HTERT RPE-1 (cell line): Measurements from ENCODE around the gene GH1.
"Not testable (repeated sequence)": the region's sequence is repeated elsewhere in the genome, so short reads cannot be mapped to it uniquely, and the experiment has no call there.

Source experiments
- in situ Hi-C: fragments of 300-500 bp; cut with MboI; formaldehyde crosslinking; loops from 4 replicates; pipeline ENCODE4 v1.14.3; 2020; ENCODE audit warnings: low sequenced_read_pairs

GH1 gene

DNA sequence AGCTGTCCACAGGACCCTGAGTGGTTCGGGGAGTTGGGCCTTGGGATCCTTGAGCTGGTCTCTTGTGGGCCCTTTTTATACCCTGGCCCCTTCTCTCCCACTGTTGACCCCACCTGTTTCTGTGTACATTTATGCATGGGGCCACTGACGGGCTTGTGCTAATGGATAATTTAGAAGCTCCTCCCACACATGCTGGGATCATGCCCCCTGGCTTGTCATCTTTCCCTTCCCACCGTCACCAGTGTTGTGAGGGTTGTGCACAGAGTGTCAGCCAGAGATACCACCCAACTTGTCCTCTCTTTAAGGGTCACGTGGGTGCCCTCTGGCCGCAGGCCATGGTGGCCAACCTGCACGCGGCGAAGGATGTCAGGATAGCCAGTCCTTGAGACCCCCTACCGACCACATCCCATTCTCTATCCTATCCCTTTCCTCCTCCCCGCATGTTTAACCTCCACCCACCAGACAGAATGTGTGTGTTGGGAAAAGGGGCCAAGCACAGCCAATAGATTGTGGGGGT lies at the start of gene GH1:
Gene GH1, minus strand, starts transcription at position 51 of the 517 bp plus-strand sequence. CDS start 63 bp downstream, outside the sequence.
- in situ Hi-C loops, result not testable (repeated sequence)

DNA sequence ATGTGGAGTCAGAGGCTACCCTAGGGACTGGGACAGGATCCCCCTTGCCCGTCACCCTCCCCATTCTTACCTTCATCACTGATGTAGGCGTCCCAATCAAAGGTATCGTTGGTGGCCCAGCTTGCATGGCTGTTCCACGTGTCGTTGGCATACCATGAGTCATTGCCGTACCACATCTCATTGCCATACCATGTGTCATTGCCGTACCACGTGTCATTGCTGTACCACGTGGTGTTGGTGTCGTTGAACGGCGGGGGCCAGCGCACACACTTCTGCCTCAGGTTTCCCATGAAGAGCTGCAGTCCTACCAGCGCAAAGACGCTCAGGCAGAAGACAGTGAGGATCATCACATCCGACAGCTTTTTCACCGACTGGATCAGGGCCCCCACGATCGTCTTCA lies 49.3 kb upstream of the GH1 start:
- in situ Hi-C loops, result no loop called here

DNA sequence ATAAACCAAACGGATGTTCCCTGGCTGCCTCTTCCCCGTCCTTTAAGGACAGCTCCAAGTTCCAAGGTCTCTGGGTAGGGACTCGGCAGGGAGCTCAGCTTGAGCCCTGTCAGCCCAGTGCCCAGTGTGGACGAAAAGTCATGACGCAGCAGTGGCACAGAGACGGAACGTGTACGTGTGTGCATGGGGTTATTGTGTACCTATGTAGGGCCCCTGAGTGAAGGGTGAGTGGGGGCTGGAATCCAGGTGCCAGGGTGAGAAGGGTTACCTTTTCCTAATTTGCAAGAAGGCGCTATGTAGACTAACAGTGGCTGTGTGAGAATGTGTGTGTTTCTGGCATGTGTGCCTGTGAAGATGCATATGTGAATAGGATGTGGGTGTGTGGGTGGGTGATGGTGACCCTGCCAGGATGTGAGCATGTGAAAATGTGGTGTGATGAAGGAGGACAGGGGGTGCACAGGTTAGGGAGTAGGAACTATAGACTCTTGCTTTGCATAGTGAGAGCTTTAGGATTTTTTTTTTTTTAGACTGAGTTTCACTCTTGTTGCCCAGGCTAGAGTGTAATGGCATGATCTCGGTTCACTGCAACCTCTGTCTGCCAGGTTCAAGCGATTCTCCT lies 48.1 kb upstream of the GH1 start:
- in situ Hi-C loops, result no loop called here

DNA sequence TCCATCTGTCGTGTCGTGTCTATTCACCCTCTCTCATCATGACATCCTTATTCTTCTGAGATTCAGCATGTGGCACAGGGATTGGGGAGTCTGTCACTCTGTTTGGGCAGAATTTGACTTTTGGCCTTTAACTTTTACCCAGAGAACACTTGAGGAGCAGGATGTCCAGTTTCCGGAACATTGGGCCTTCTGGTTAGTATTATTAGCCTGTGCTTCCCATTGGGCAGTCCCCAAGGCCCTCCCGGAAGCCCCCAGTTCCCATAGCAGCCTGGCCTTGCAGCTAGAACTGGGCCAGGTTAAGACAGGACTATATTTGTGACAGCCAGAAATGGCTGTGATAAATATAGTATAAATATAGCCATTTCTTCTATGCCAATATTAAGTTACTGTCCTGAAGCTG lies 44.5 kb upstream of the GH1 start:
- in situ Hi-C loops, result no loop called here

DNA sequence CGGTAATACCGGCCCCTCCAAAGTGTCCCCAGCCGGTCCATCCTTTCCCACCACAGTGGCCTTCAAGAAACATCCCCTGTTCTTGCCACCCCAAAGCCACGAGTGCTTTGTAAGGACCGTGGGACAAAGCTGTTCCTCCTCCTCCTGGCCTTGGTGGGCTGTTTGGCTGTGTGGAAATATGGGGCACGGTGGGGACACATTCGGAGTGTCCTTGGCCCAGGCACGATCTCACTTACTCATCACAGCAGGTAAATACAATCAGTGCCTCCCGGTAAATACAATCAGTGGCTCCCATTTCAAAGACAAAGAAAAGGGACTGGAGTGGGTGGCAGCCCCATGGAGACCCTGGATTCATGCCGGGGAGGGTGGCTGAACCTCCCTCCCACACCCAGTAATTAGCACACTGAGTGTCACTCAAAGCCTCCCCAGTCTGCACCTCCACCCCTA lies 43.7 kb upstream of the GH1 start:
- in situ Hi-C loops, result no loop called here

DNA sequence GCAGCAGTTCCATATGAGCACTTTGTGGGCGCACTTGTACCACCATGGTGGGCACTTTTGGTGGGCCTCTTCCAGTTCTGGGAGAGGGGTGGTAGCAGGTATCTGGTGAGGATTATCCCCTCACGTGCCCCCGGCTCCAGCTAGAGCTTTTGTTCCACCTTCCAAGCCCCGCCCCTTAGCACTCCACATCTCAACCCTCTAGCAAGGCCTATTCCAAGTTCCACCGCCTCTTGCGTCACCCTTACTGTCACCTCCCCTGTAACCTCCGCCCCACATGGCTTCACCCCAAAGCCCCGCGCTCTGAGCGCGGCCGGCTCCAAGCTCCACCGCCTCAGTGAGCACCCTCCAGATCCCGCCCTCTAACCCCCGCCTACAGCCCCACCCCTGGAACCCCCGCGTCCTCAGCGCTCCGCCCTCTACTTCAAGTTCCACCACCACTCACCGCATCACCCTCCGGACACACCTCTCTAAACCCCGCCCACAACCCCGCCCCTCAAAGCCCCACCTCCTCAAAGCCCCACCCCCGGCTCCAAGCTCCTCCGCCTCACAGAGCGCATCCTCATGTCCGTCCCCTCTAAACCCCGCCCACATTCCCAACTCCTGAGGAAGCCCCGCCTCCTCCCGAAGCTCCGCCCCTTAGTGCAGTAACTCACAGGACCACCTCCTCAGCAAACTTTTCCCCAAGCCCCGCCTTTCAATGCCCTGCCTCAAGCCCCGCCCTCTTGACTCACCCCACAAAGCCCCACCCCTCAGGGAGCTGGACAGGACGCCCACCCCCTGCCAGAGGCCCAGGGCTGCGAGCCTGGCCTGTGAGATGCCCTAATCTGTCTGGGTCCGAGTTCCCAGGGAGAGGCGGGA lies 42.9 kb upstream of the GH1 start:
- in situ Hi-C loops, result no loop called here

DNA sequence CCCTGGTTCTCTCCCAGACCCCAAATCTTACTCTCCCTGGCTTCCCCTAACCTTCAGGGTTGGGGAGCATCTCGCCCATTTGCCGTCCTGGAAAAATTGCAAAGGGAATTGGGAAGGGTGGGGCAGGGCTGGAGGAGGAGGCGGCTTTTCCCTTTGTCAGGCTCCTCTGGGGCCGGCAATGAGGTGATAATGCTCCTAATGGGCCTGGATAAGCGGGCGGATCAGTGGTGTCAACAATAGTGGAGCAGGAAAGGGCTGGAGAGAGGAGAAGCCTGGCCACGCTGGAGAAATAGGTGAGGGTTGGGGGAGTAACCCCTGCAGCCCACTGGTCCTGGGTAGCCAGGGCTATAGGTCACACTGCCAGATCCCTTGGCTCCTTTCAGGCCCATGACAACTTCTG lies 41.8 kb upstream of the GH1 start:
- in situ Hi-C loops, result no loop called here

DNA sequence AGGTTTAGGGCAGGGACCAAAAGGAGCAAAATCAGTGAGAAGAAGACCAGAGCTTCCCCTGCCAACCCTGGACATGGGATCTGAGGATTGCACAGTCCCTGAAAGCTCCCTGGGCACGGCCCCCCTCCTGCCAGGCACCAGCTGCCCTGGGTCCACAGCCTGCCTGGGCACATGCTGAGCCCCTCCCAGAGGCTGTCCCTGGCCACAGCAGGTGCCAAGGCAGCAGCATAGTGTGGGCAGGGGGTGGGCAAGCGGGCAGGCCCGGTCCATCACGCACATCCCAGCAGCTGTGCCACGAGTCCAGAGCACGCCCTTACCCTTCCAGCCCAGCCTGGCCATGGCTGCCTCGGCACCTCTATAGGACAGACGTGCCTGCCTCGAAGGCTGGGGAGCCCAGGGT lies 41.4 kb upstream of the GH1 start:
- in situ Hi-C loops, result no loop called here

DNA sequence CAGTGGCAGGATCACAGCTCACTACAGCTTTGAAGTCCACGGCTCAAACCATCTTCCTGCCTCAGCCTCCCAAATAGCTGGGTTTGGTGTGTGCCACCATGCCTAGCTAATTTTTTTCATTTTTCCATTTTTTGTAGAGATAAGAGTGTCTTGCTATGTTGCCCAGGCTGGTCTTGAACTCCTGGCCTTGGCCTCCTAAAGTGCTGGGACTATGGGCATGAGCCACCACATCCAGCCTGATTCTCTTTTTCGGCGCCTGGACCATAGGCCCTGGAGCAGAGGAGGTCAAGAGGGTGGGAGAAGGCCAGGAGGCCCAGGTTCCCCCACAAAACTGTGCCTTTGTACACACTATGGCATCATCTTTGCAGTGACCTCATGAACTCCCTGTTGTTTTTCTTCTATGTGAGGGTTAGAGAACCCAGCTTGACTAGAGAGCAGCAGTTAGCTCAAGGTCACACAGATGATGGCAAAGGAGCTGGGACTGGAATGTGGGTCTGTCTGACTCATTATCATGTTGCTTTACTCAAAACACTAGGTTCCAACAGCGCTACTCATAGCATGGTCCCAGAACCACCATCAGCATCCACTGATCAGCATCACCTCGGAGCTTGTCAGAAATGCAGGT lies 37.8 kb upstream of the GH1 start:
- in situ Hi-C loops, result no loop called here

DNA sequence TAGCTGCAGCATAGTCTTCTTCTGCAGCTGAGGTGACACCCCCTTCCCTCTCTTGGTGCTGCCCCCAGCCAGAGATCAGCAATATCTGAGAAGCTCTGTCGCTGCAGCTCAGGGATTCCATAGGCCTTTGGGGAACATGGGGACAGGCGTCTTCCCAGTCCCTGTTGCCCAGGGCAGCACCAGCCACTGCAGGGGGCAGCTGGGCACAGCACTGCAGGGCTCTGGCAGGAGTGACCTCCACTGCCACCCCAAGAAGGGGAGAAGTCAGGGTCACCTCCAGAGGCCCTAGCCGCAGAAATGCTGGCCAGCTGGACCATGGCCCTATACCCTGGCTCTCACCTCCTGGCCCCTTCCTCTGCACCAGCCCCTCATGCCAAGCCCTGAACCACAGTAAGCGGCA lies 37.2 kb upstream of the GH1 start:
- in situ Hi-C loops, result no loop called here

DNA sequence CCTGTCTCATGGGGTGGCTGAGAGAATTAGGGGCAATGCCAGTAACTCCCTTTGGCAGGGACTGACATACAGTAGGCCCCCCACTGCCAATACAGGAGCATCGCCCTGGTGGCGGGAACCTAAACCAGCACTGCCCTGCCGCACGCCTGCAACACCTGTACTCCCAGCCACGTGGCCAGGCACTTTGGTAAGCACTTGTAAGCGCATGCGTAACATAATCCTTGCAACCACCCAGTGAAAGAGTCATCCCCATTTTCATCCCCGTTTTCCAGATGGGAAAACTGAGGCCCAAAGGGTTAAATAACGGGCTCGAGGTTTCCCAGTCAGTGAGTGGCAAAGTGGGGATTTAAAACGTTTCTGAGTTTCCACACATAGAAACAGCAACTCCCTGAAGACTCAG lies 36.6 kb upstream of the GH1 start:
- in situ Hi-C loops, result no loop called here

DNA sequence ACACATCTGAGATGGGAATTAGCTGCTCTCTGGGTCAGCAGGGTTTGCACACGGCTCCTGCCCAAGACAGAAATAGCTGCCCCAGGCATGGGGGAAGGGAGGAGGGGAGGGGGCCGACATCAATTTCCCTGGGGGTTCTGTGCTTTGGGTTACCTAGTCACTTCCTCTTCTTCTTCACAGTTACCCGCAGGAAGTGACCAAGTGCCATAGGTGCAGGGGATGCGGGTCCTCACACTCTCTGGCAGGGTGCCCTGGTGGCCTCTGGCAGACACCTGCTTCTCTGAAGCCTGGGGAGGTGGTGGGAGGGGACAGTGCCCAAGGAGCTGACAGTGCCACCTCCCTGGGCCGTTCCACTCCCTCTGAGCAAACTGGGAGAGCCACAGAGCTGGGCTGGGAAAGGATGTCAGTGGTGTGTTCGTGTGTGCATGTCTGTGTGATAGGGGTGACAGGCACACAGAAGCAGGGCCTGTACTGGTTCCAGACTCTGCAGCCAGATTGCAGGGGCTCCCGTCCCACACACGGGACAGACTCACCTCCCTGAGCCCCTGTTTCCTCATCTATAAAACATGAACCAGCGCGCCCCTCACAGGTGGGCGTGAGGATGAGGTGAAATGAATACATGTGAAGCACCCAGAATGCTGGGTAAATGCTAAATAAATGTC lies 35.9 kb upstream of the GH1 start:
- in situ Hi-C loops, result no loop called here

DNA sequence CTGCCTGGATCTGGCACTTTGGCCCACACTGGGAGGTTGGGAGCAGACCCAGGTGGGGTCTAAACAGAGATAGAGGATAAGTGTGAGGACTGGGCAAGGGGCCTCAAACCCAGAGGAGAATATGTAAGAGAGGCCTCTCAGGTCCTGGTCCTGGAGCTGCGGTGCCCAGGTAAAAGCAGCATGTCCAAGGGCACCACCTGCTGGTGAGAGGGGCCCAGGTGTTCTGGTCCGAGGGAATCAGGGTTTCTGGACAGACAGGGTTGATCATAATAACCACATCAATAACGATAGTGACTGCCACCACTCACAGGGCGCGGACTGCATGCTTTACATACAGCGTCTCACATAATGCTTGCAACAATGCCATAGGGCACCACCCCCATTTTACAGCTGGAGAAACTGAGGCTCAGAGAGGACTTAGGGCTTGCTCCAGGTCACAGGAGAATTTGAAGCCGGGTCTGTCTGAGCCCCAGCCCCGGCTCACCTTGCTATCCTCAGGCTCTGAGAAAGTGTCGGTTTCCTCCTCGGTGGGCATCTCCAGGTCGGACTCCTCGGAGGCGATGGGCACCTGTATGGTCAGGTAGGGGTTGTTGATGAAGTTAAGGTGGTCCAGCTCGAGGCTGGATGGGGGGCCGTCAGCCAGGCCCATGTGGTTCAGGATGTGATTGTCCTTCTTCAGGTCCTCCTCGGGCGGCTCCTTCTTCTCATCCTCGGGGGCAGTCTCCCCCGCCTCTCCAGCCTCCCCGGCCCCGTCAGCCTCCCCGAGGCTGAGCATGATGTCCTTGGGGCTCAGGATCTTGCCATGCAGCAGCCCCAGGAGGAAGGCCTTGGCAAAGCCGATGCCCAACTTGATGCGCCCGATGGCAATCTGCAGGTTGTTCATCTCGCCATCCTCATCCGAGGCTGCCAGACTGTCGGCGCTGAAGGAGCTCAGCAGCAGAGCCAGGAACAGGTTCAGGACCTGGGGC lies 32.6 kb upstream of the GH1 start:
- in situ Hi-C loops, result no loop called here

DNA sequence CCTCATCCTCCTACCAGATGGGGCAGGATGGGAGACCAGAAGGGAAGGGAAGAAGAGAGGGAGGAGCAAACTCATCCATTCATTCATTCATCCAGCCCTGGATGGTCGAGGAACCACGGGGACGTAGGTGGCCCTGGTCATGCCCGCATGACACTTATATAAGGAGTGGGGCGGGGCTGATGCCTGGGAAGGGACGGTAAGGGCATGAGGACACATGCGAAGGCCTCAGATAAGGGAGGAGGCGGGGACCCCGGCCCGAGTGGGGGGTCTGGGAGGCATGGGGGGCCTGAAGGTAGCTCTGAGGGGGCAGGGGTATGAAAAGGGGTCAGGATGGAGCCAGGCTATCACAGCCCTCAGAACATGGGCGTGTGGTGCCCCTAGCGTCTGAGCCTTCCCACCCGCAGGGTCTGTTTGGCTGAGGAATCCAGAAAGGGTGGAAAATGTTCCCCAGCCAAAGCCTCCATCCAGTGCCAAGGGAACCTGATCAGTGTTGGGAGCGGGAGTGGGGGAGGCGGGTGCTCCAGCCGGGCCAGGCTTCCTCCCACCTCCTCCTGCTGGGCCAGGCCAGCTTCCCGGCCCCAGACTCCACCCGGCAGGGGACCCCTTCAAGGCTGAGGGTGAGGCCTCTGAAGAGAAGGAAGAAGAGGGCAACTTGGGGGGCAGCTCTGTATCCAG lies 31.1 kb upstream of the GH1 start:
- in situ Hi-C loops, result no loop called here

DNA sequence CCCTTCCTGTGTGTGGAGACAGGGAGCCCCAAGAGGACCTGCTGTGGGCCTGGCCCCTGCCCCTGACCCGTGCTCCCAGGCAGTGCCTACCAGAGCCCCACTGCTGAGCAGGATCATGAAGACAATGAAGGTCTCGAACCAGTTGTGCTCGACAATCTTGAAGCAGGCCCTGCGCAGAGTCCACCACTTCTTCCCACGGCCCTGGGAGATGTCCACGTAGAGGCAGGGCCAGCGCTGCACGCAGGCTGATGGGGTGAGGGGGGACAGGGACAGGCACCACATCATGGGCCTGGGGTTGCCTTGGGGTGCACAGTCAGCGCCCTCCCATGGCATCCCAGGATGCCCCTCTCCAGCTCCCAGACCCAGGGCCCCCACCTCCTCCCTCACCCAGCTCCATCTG lies 29.9 kb upstream of the GH1 start:
- in situ Hi-C loops, result no loop called here

DNA sequence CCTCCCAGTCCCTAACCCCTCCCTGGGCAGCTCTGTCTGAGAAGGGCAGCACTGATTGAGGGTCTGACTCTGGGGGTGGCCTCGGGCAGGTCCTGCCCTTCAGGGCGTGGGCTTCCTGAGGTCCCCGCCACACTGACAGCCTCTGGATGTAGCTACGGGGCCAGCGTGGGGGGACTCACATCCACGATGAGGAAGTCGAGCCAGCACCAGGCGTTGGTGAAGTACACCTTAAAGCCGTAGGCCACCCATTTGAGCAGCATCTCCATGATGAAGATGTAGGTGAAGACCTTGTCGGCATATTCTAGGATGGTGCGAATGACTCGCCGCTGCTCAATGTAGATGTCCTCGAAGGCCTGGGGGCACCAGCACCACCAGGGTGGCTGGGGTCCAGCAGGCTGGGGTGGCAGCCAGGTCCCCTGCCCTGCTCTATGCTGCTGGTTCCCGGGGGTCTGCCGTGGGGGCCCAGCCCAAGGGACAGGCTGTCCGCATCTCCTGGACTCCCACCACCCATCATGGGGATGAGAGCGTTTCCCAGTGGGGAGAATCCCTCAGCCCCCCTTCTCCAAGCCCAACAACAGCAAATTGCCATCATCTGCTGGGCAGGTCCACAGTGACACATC lies 29.2 kb upstream of the GH1 start:
- in situ Hi-C loops, result no loop called here

DNA sequence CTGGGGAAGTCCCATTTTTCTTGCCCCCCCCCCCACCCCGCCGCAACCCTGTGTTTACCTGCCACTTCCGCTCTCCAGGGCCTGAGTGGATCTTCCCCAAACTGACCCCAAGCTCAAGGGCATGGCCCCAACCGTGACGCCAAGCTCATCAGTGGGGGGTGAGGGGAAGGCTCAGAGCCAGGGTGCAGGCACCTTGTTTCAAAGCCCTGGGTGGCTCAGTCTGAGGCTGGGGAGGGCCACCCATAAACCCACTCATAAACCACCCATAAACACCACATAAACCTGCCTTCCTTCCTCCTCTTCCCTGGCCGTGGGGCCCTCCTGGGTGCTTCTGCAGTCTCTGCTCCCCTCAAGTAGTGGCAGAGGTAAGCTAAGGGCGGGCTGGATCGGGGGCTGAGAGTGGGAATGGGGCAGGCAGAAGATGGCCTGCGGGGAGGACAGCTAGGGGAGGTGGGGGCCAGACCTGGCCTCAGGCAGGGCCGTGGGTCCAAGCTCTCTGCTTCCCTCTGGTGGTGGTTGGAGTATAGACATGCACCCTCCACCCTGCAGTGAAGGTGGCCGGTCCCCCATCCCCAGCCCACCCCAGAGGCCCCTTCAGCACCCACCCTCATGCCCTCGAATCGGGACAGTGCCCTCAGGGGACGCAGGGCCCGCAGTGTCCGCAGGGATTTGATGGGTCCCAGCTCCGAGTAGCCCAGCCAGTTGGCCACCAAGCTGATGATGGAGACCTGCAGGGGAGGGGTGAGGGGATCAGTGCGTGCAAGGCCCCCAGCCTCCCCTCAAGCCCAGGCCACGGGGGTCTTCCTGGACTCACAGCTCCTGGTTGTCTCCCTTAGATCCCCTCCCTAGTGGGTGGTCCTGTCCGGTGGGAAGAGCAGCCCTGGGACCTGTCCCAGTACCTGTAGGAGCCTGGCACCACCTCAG lies 28.1 kb upstream of the GH1 start:
- in situ Hi-C loops, result no loop called here

DNA sequence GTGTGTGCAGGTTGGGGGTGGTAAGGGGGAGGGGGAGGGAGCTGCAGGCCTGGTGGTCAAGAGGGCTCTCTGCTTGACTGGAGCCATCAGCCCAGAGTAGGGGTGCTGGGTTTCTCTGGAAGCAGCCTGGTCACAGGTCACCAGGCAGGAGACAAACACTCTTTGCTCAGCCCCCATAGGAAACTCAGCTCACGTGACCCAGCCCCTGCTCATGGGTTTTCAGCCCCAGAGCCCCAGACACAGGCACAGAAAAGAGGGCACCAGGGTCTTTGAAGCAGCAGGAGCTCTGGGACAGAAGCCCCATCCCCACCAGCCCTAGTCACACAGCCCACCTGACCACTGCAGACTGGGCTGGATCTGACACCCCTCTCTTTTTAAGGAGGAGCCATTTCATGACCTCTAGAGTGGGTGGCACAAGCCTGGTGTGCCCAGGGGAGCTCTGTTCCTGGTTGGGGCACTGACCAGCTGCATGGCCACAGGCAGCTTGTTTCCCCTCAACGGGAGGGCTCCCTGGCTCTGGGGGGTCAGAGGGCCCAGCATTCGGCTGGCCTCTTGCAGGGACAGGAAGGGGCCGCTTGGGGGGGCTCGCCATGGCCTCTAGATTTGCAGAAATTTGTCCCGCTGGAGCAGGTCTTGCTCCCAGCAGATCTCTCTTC lies 27.3 kb upstream of the GH1 start:
- in situ Hi-C loops, result no loop called here
